BJ (cell line): Measurements from ENCODE around the gene ANXA6. TPM values are rescaled to one million over a fixed set of nuclear protein-coding genes. Genes with fewer than 3 reads are reported as not detected.
A peak's percentile ranks its signal among the peaks of the same experiment; 100 is the strongest.

Source experiments
- CTCF ChIA-PET: fragments of 350-600 bp; formaldehyde crosslinking; extraction: SDS; loops from one replicate; lab custom pipeline; 2021; ENCODE audit warnings: antibody characterized with exemption, inconsistent platforms; lab: Yijun Ruan, JAX
- POLR2A ChIA-PET: fragments of 300-600 bp; sonication (Branson Sonifier 250); formaldehyde crosslinking; extraction: SDS; loops from one replicate; lab custom pipeline; 2021; ENCODE audit warnings: antibody characterized with exemption; lab: Charles Lee
- DNase-seq: peaks from one replicate; pipeline ENCODE4 v3.0.0-alpha.2; 2011; ENCODE audit warnings: low read depth
- H3K27me3 ChIP-seq: 2 replicates; pipeline ENCODE4 v1.6.0; 2011; ENCODE audit warnings: low read length; ENCODE audit not compliant: control insufficient read depth, insufficient read depth
- H3K36me3 ChIP-seq: 2 replicates; pipeline ENCODE4 v1.5.1; 2011; ENCODE audit warnings: low read length; ENCODE audit not compliant: control insufficient read depth, insufficient read depth
- H3K4me3 ChIP-seq: 2 replicates; pipeline ENCODE4 v1.5.1; 2011; ENCODE audit warnings: low read depth, mild to moderate bottlenecking, control low read depth, low read length
- CTCF ChIP-seq: IDR thresholded peaks from 2 replicates; pipeline ENCODE4 v1.5.1; 2011; ENCODE audit warnings: low read depth, mild to moderate bottlenecking, control low read depth, inconsistent platforms, low read length, moderate library complexity; ENCODE audit not compliant: insufficient read depth
- polyA plus RNA-seq: library from polyadenylated mRNA; depleted of rRNA; stranded (reverse); fragments of >200 nt; gene quantifications from 2 replicates; pipeline ENCODE4 v1.2.3, GENCODE V29; 2011

ANXA6 gene
- polyA plus RNA-seq, 1 experiment: 528 TPM

GRCh38 chr5:151121665-151122064 lies 35.9 kb downstream of the ANXA6 start:
- Histone ChIP-seq H3K36me3 (peaks cover 60% of the 10 kb centered on the region), H3K4me3 (no peak overlapping the region), H3K27me3 (no peaks in the 10 kb centered on the region)
- no peak for DNase-seq
- ChIA-PET CTCF (interaction anchor here (3.0 to 24.0 kb wide), 3 partner anchors 20 to 70 kb away, joined by 11 to 519 read pairs (median 184); no protein-coding TSS in a partner anchor), POLR2A (no interaction called here)
- no peak for TF ChIP-seq CTCF

- CTCF ChIA-PET: interaction anchor here (1.0 to 24.0 kb wide), 4 partner anchors 9 to 80 kb away, joined by 3 to 519 read pairs (median 94); no protein-coding TSS in a partner anchor
Observed at GRCh38 chr5:151121095-151121494, 36.5 kb downstream of the ANXA6 start.

GRCh38 chr5:151118913-151119575 lies 38.5 kb downstream of the ANXA6 start:
- Histone ChIP-seq H3K36me3 (peaks cover 50% of the 10 kb centered on the region), H3K27me3 (no peaks in the 10 kb centered on the region), H3K4me3 (no peak overlapping the region)
- TF ChIP-seq CTCF: no peak
- ChIA-PET CTCF (interaction anchor here (7.4 to 24.0 kb wide), 3 partner anchors 8 to 67 kb away, joined by 84 to 519 read pairs (median 89); no protein-coding TSS in a partner anchor), POLR2A (no interaction called here)
- DNase-seq: no peak

More at GRCh38 chr5:151121095-151121494, 36.5 kb downstream of the ANXA6 start:
- Histone ChIP-seq H3K4me3 (no peak overlapping the region), H3K36me3 (peaks cover 59% of the 10 kb centered on the region), H3K27me3 (no peaks in the 10 kb centered on the region)
- no peak for DNase-seq
- no peak for TF ChIP-seq CTCF
- POLR2A ChIA-PET: no interaction called here

- CTCF ChIA-PET: interaction anchor here (0.7 to 24.0 kb wide), 36 partner anchors 10 to 314 kb away, joined by 3 to 519 read pairs (median 6); partner anchors contain the start of genes ANXA6, GPX3 and TNIP1
- POLR2A ChIA-PET: interaction anchor here (0.6 to 0.9 kb wide), 2 partner anchors 42 to 358 kb away, joined by 3 to 7 read pairs; partner anchors contain the start of gene ANXA6
Observed at GRCh38 chr5:151115272-151115905, 42.2 kb downstream of the ANXA6 start.

More at GRCh38 chr5:151115272-151115905, 42.2 kb downstream of the ANXA6 start:
- peak; percentile 98 for TF ChIP-seq CTCF
- no peaks in the 10 kb centered on the region for H3K27me3 ChIP-seq
- no peak for DNase-seq
- peaks cover 26% of the 10 kb centered on the region for H3K36me3 ChIP-seq
- H3K4me3 ChIP-seq: no peak overlapping the region
